ENCODE measurements around the gene MACF1.
"Not testable (repeated sequence)": the region's sequence is repeated elsewhere in the genome, so short reads cannot be mapped to it uniquely, and the experiment has no call there.

GRCh38 chr1:39475551-39475950 is 271.1 kb downstream of the MACF1 start:
- TF ChIP-seq CTCF, POLR2A, POLR2AphosphoS5, EP300 (IDR thresholded peaks at IDR 0.05): not testable (repeated sequence)
